ENCODE results near the gene NFKB1. TPM values are rescaled to one million over a fixed set of nuclear protein-coding genes. Genes with fewer than 3 reads are reported as not detected.
"Not testable (repeated sequence)": the region's sequence is repeated elsewhere in the genome, so short reads cannot be mapped to it uniquely, and the experiment has no call there.

The NFKB1 gene
- polyA plus RNA-seq, 1 donor (not counting 4 experiments of a cell fraction or from before 2014, with no cell fraction given), result 21.8 TPM

DNA sequence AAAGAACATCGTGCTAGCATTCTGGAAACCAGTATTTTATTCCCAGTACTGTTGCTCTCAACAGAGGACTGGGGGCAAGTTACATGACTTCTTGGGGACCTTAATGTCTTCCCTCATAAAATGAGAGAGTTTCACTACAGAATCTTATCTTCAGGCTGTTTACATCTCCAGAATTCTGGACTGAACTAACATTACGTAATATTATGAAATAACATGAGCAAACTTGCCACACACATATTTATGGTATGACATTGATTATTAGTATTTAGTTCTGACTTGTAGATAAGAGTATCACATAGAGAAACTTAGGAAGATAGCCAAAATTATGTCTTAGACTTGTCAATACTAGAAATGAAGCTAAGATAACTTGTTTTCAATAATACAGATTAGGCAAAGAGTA, 68.0 kb downstream of the NFKB1 start:
- H3K4me3 ChIP-seq (ENCODE audit: control insufficient read depth in 2 of 3, extremely low read depth in 1 of 3, insufficient read depth in 2 of 3, low read depth in 1 of 3, low read length in 3 of 3), result no peak overlapping the region
- H3K27me3 ChIP-seq (ENCODE audit: control insufficient read depth, extremely low read depth, insufficient read depth, low read length), result no peaks in the 10 kb centered on the region
- peak overlapping the region; percentile 76 for H3K27ac ChIP-seq (ENCODE audit: control insufficient read depth, insufficient read depth, low read length)
- H4K20me1 ChIP-seq (ENCODE audit: control insufficient read depth, extremely low read depth, insufficient read depth, low read length), result no peaks in the 10 kb centered on the region
- H3K79me2 ChIP-seq (ENCODE audit: control insufficient read depth, insufficient read depth, low read length), result peaks cover 9% of the 10 kb centered on the region
- H3K4me2 ChIP-seq (ENCODE audit: control insufficient read depth, extremely low read depth, insufficient read depth, low read depth, low read length), result peak overlapping the region; percentile 72
- no peaks in the 10 kb centered on the region for H3K9me1 ChIP-seq (ENCODE audit: control insufficient read depth, extremely low read depth, insufficient read depth, low read length)
- dilution Hi-C loops (cut with MboI; ENCODE audit: extremely low pct_ligation_motif_present, low sequenced_read_pairs), result no loop called here
- H3K36me3 ChIP-seq (ENCODE audit: control insufficient read depth in 2 of 2, extremely low read depth in 1 of 2, insufficient read depth in 2 of 2, low read length in 2 of 2), result peaks cover 2 to 7% of the 10 kb centered on the region in 2 experiments
- H3K9me3 ChIP-seq (ENCODE audit: control insufficient read depth, low read depth, low read length), result no peaks in the 10 kb centered on the region
- peak overlapping the region; percentile 47 for H3K9ac ChIP-seq (ENCODE audit: control insufficient read depth, extremely low read depth, insufficient read depth, low read length)
- peak; percentile 21 for DNase-seq (ENCODE audit: low read depth, low spot score)
- peak; percentile 20 for FAIRE-seq
- no peak overlapping the region for H2AFZ ChIP-seq (ENCODE audit: control insufficient read depth, low read length)
- peaks cover 21% of the 10 kb centered on the region for H3K4me1 ChIP-seq (ENCODE audit: control insufficient read depth, extremely low read depth, insufficient read depth, low read length)
- TF ChIP-seq EZH2 (IDR thresholded peaks at IDR 0.05; ENCODE audit: low read length), result no peak
- TF ChIP-seq CTCF (optimal IDR thresholded peaks at IDR 0.05 in 1 of 3, IDR thresholded peaks at IDR 0.05 in 1 of 3, conservative IDR thresholded peaks at IDR 0.05 in 1 of 3; ENCODE audit: extremely low read depth in 1 of 3, insufficient read depth in 2 of 3, low read length in 3 of 3), result no peak

DNA sequence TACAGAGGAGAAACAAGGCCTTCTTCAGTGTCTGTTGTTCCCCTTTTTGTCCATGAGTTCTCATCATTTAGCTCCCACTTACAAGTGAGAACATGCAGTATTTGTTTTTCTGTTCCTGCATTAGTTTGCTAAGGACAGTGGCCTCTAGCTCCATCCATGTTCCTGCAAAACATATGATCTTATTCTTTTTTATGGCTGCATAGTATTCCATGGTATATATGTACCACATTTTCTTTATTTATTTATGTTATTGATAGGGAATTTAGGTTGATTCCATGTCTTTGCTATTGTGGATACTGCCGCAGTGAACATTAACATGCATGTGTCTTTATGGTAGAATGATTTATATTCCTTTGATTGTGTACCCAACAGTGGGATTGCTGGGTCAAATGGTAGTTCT, 69.1 kb downstream of the NFKB1 start:
- H3K4me2 ChIP-seq (ENCODE audit: control insufficient read depth, extremely low read depth, insufficient read depth, low read depth, low read length); H3K4me3 ChIP-seq (ENCODE audit: control insufficient read depth in 2 of 3, extremely low read depth in 1 of 3, insufficient read depth in 2 of 3, low read depth in 1 of 3, low read length in 3 of 3); H3K27ac ChIP-seq (ENCODE audit: control insufficient read depth, insufficient read depth, low read length); H3K9ac ChIP-seq (ENCODE audit: control insufficient read depth, extremely low read depth, insufficient read depth, low read length); dilution Hi-C loops (cut with MboI; ENCODE audit: extremely low pct_ligation_motif_present, low sequenced_read_pairs); H3K36me3 ChIP-seq (ENCODE audit: control insufficient read depth in 2 of 2, extremely low read depth in 1 of 2, insufficient read depth in 2 of 2, low read length in 2 of 2); H3K27me3 ChIP-seq (ENCODE audit: control insufficient read depth, extremely low read depth, insufficient read depth, low read length); FAIRE-seq; DNase-seq (ENCODE audit: low read depth, low spot score); H3K9me3 ChIP-seq (ENCODE audit: control insufficient read depth, low read depth, low read length); H2AFZ ChIP-seq (ENCODE audit: control insufficient read depth, low read length); H3K9me1 ChIP-seq (ENCODE audit: control insufficient read depth, extremely low read depth, insufficient read depth, low read length); H4K20me1 ChIP-seq (ENCODE audit: control insufficient read depth, extremely low read depth, insufficient read depth, low read length): not testable (repeated sequence)
- H3K79me2 ChIP-seq (ENCODE audit: control insufficient read depth, insufficient read depth, low read length), result peaks cover 11% of the 10 kb centered on the region
- peaks cover 13% of the 10 kb centered on the region for H3K4me1 ChIP-seq (ENCODE audit: control insufficient read depth, extremely low read depth, insufficient read depth, low read length)

GRCh38 chr4:102572452-102572851, 71.3 kb downstream of the NFKB1 start:
- Histone ChIP-seq H3K4me1 (ENCODE audit: control insufficient read depth, extremely low read depth, insufficient read depth, low read length) (peaks cover 17% of the 10 kb centered on the region), H2AFZ (ENCODE audit: control insufficient read depth, low read length) (no peak overlapping the region), H3K27ac (ENCODE audit: control insufficient read depth, insufficient read depth, low read length) (no peak overlapping the region), H3K4me2 (ENCODE audit: control insufficient read depth, extremely low read depth, insufficient read depth, low read depth, low read length) (no peak overlapping the region), H3K36me3 (ENCODE audit: control insufficient read depth in 2 of 2, extremely low read depth in 1 of 2, insufficient read depth in 2 of 2, low read length in 2 of 2) (peaks cover 2 to 5% of the 10 kb centered on the region in 2 experiments), H3K9ac (ENCODE audit: control insufficient read depth, extremely low read depth, insufficient read depth, low read length) (no peak overlapping the region), H4K20me1 (ENCODE audit: control insufficient read depth, extremely low read depth, insufficient read depth, low read length) (no peaks in the 10 kb centered on the region), H3K79me2 (ENCODE audit: control insufficient read depth, insufficient read depth, low read length) (peaks cover 14% of the 10 kb centered on the region), H3K9me3 (ENCODE audit: control insufficient read depth, low read depth, low read length) (no peaks in the 10 kb centered on the region), H3K27me3 (ENCODE audit: control insufficient read depth, extremely low read depth, insufficient read depth, low read length) (no peaks in the 10 kb centered on the region), H3K4me3 (ENCODE audit: control insufficient read depth in 2 of 3, extremely low read depth in 1 of 3, insufficient read depth in 2 of 3, low read depth in 1 of 3, low read length in 3 of 3) (no peak overlapping the region), H3K9me1 (ENCODE audit: control insufficient read depth, extremely low read depth, insufficient read depth, low read length) (no peaks in the 10 kb centered on the region)
- TF ChIP-seq CTCF (optimal IDR thresholded peaks at IDR 0.05 in 1 of 3, IDR thresholded peaks at IDR 0.05 in 1 of 3, conservative IDR thresholded peaks at IDR 0.05 in 1 of 3; ENCODE audit: extremely low read depth in 1 of 3, insufficient read depth in 2 of 3, low read length in 3 of 3), result no peak
- TF ChIP-seq EZH2 (IDR thresholded peaks at IDR 0.05; ENCODE audit: low read length), result no peak
- FAIRE-seq (no peak), DNase-seq (ENCODE audit: low read depth, low spot score) (no peak)
- dilution Hi-C loops (cut with MboI; ENCODE audit: extremely low pct_ligation_motif_present, low sequenced_read_pairs), result no loop called here

Measured in keratinocyte (primary cell).